Naive thymus-derived CD4-positive, alpha-beta T cell (primary cell): ENCODE measurements around the gene MDC1. TPM values are rescaled to one million over a fixed set of nuclear protein-coding genes. Genes with fewer than 3 reads are reported as not detected.
A peak's percentile ranks its signal among the peaks of the same experiment; 100 is the strongest.

Experiments used
- ATAC-seq: fragments of 150-1000 bp; cut with Tn5 transposase; 2 replicates; pipeline ENCODE4 v1.10.0; 2021; ENCODE audit warnings: mild to moderate bottlenecking, moderate library complexity
- CTCF ChIA-PET: fragments of 350-600 bp; sonication (Branson Sonifier 250); formaldehyde crosslinking; loops from one replicate; lab custom pipeline; 2021; ENCODE audit warnings: antibody characterized with exemption; lab: Charles Lee
- POLR2A ChIA-PET: fragments of 350-600 bp; sonication (Branson Sonifier 250); formaldehyde crosslinking; loops from one replicate; lab custom pipeline; 2021; ENCODE audit warnings: antibody characterized with exemption, inconsistent platforms; lab: Charles Lee
- DNase-seq, 9 donors: peaks; one replicate each; pipeline versions ENCODE4 v3.0.0 to v3.0.0-alpha.2; 2020 to 2022; ENCODE audit warnings: mixed read lengths in 1 of 9
- H3K27ac ChIP-seq: one replicate; pipeline ENCODE4 v1.7.0; 2013; ENCODE audit warnings: mild to moderate bottlenecking, low read depth, low read length, moderate library complexity
- H3K27me3 ChIP-seq, 2 donors: one replicate each; pipeline ENCODE4 v1.7.0; 2013; ENCODE audit warnings: low read length in 2 of 2, mild to moderate bottlenecking in 2 of 2, moderate library complexity in 2 of 2; ENCODE audit not compliant: control insufficient read depth in 2 of 2, insufficient read depth in 2 of 2
- H3K36me3 ChIP-seq, 3 experiments: 1 replicate in 2 of 3; 2 replicates in 1 of 3; pipeline ENCODE4 v1.7.0; 2013; ENCODE audit warnings: low read length in 3 of 3, mild to moderate bottlenecking in 3 of 3, moderate library complexity in 1 of 3; ENCODE audit not compliant: insufficient read depth in 3 of 3, control insufficient read depth in 2 of 3
- H3K4me1 ChIP-seq, 2 donors: one replicate each; pipeline ENCODE4 v1.7.0; 2013; ENCODE audit warnings: low read length in 2 of 2, mild to moderate bottlenecking in 2 of 2, moderate library complexity in 1 of 2; ENCODE audit not compliant: control insufficient read depth in 2 of 2, insufficient read depth in 2 of 2
- H3K4me3 ChIP-seq: 2 replicates; pipeline ENCODE4 v1.7.0; 2013; ENCODE audit warnings: mild to moderate bottlenecking, low read length
- H3K9me3 ChIP-seq, 3 experiments: 1 replicate in 2 of 3; 2 replicates in 1 of 3; pipeline ENCODE4 v1.7.0; 2013; ENCODE audit warnings: low read length in 3 of 3; ENCODE audit not compliant: control insufficient read depth in 2 of 3
- H3K27ac Mint-ChIP-seq, 9 donors: one replicate each; pipeline ENCODE4 v1.8.0; 2020 to 2022; ENCODE audit warnings: mixed read lengths in 9 of 9, mild to moderate bottlenecking in 8 of 9, moderate library complexity in 5 of 9, inconsistent platforms in 2 of 9
- H3K27me3 Mint-ChIP-seq, 5 donors: one replicate each; pipeline ENCODE4 v1.8.0; 2021 to 2022; ENCODE audit warnings: mixed read lengths in 5 of 5, mild to moderate bottlenecking in 1 of 5
- H3K36me3 Mint-ChIP-seq, 5 donors: one replicate each; pipeline ENCODE4 v1.8.0; 2020 to 2022; ENCODE audit warnings: mixed read lengths in 5 of 5, mild to moderate bottlenecking in 3 of 5, inconsistent platforms in 1 of 5
- H3K4me1 Mint-ChIP-seq, 7 donors: one replicate each; pipeline ENCODE4 v1.8.0; 2020 to 2022; ENCODE audit warnings: mixed read lengths in 7 of 7, mild to moderate bottlenecking in 3 of 7, inconsistent platforms in 1 of 7
- H3K4me3 Mint-ChIP-seq, 10 donors: one replicate each; pipeline ENCODE4 v1.8.0; 2020 to 2022; ENCODE audit warnings: mild to moderate bottlenecking in 10 of 10, mixed read lengths in 10 of 10, moderate library complexity in 6 of 10, inconsistent platforms in 2 of 10
- H3K9me3 Mint-ChIP-seq, 11 donors: one replicate each; pipeline ENCODE4 v1.8.0; 2020 to 2022; ENCODE audit warnings: mixed read lengths in 11 of 11, mild to moderate bottlenecking in 4 of 11, inconsistent platforms in 1 of 11, moderate library complexity in 1 of 11
- intact Hi-C, 2 donors: fragments of 100-400 bp; cut with micrococcal nuclease; formaldehyde crosslinking; loops; one replicate each; pipeline ENCODE4 v1.15.1; 2023
- polyA plus RNA-seq, 2 donors: library from polyadenylated mRNA; unstranded; fragments of 300-500 nt; fragmentation: Illumina TruSeq; gene quantifications; one replicate each; pipeline ENCODE4 v1.2.3, GENCODE V29; 2021
- total RNA-seq, 6 experiments: library from RNA in 5 of 6; stranded (reverse) in 5 of 6; gene quantifications; 1 replicate in 5 of 6; 2 replicates in 1 of 6; pipeline ENCODE4 v1.2.3 and lab custom pipeline; 2021 to 2026

Gene MDC1
- total and polyA plus RNA-seq, 7 experiments from 2014 or later: 4.5 to 78.9 (median 50.7) TPM

GRCh38 chr6:30754631-30755030 is 37.5 kb upstream of the MDC1 start:
- no peaks in the 10 kb centered on the region for H3K4me1 ChIP-seq
- POLR2A ChIA-PET: interaction anchor here (0.6 to 0.7 kb wide), 2 partner anchors 45 to 142 kb away, joined by 3 read pairs; no protein-coding TSS in a partner anchor
- peaks cover 0 to 13% (median 7%) of the 10 kb centered on the region in 7 donors for H3K4me1 Mint-ChIP-seq
- CTCF ChIA-PET: interaction anchor here (0.7 kb wide), 1 partner anchor 25 kb away, joined by 4 read pairs; no protein-coding TSS in a partner anchor
- no peak overlapping the region for H3K27ac ChIP-seq
- no peaks in the 10 kb centered on the region for H3K9me3 Mint-ChIP-seq
- no peaks in the 10 kb centered on the region for H3K9me3 ChIP-seq
- intact Hi-C loops: no loop called here
- DNase-seq: no peak
- no peaks in the 10 kb centered on the region for H3K27me3 ChIP-seq
- H3K36me3 ChIP-seq: no peaks in the 10 kb centered on the region
- no peaks in the 10 kb centered on the region for H3K36me3 Mint-ChIP-seq
- H3K27me3 Mint-ChIP-seq: no peaks in the 10 kb centered on the region
- no peak for ATAC-seq
- no peak overlapping the region for H3K4me3 Mint-ChIP-seq
- H3K4me3 ChIP-seq: no peak overlapping the region
- no peak overlapping the region for H3K27ac Mint-ChIP-seq

GRCh38 chr6:30752157-30752927 is 35.3 kb upstream of the MDC1 start:
- no peak overlapping the region for H3K4me3 ChIP-seq
- H3K4me3 Mint-ChIP-seq: no peak overlapping the region
- no peak overlapping the region for H3K27ac ChIP-seq
- intact Hi-C loops: no loop called here
- ChIA-PET POLR2A (interaction anchor here (0.9 kb wide), 2 partner anchors 15 to 61 kb away, joined by 3 read pairs; no protein-coding TSS in a partner anchor), CTCF (no interaction called here)
- no peaks in the 10 kb centered on the region for H3K9me3 ChIP-seq
- ATAC-seq: peak; percentile 54
- no peak overlapping the region for H3K27ac Mint-ChIP-seq
- DNase-seq: no peak
- no peaks in the 10 kb centered on the region for H3K27me3 Mint-ChIP-seq
- no peaks in the 10 kb centered on the region for H3K36me3 ChIP-seq
- no peaks in the 10 kb centered on the region for H3K9me3 Mint-ChIP-seq
- no peaks in the 10 kb centered on the region for H3K4me1 ChIP-seq
- peaks cover 8 to 27% (median 20%) of the 10 kb centered on the region in 7 donors for H3K4me1 Mint-ChIP-seq
- H3K36me3 Mint-ChIP-seq: no peaks in the 10 kb centered on the region
- no peaks in the 10 kb centered on the region for H3K27me3 ChIP-seq

- POLR2A ChIA-PET: interaction anchor here (0.6 kb wide), 2 partner anchors 18 to 40 kb away, joined by 3 read pairs; no protein-coding TSS in a partner anchor
- H3K4me3 Mint-ChIP-seq: no peak overlapping the region
These were observed 33.2 kb upstream of the MDC1 start for GRCh38 chr6:30750379-30750668.

GRCh38 chr6:30749554-30750378 is 32.7 kb upstream of the MDC1 start:
- H3K27me3 ChIP-seq: no peaks in the 10 kb centered on the region
- H3K27me3 Mint-ChIP-seq: no peaks in the 10 kb centered on the region
- no peaks in the 10 kb centered on the region for H3K9me3 ChIP-seq
- H3K27ac ChIP-seq: no peak overlapping the region
- no peaks in the 10 kb centered on the region for H3K36me3 Mint-ChIP-seq
- peaks cover 7 to 38% (median 24%) of the 10 kb centered on the region in 7 donors for H3K4me1 Mint-ChIP-seq
- H3K27ac Mint-ChIP-seq: peak overlapping the region in 2 of 9 donors; percentile 9 to 17
- ATAC-seq (no peak), DNase-seq (no peak)
- no peaks in the 10 kb centered on the region for H3K4me1 ChIP-seq
- CTCF ChIA-PET: interaction anchor here (1.7 kb wide), 1 partner anchor 20 kb away, joined by 7 read pairs; no protein-coding TSS in a partner anchor
- intact Hi-C loops: loop anchor here (10.0 kb wide), 2 partner anchors 335 to 425 kb away; partner anchors contain the start of gene TRIM39 (in 1 of the 2)
- POLR2A ChIA-PET: interaction anchor here (0.5 to 0.6 kb wide), 3 partner anchors 16 to 135 kb away, joined by 3 to 6 read pairs (median 3); no protein-coding TSS in a partner anchor
- H3K4me3 Mint-ChIP-seq: no peak overlapping the region
- H3K36me3 ChIP-seq: no peaks in the 10 kb centered on the region
- no peaks in the 10 kb centered on the region for H3K9me3 Mint-ChIP-seq
- no peak overlapping the region for H3K4me3 ChIP-seq

More at GRCh38 chr6:30750379-30750668, 33.2 kb upstream of the MDC1 start:
- Histone ChIP-seq H3K27ac (no peak overlapping the region), H3K9me3 (no peaks in the 10 kb centered on the region), H3K36me3 (no peaks in the 10 kb centered on the region), H3K4me1 (no peaks in the 10 kb centered on the region), H3K27me3 (no peaks in the 10 kb centered on the region), H3K4me3 (no peak overlapping the region)
- no peak for DNase-seq
- ATAC-seq: no peak
- CTCF ChIA-PET: no interaction called here
- no peak overlapping the region for H3K27ac Mint-ChIP-seq
- H3K27me3 Mint-ChIP-seq: no peaks in the 10 kb centered on the region
- intact Hi-C loops: no loop called here
- no peaks in the 10 kb centered on the region for H3K36me3 Mint-ChIP-seq
- no peaks in the 10 kb centered on the region for H3K9me3 Mint-ChIP-seq
- peaks cover 5 to 35% (median 19%) of the 10 kb centered on the region in 7 donors for H3K4me1 Mint-ChIP-seq

GRCh38 chr6:30748851-30749540 is 31.9 kb upstream of the MDC1 start:
- H3K27ac ChIP-seq: no peak overlapping the region
- CTCF ChIA-PET: interaction anchor here (1.7 kb wide), 1 partner anchor 19 kb away, joined by 7 read pairs; no protein-coding TSS in a partner anchor
- POLR2A ChIA-PET: interaction anchor here (0.5 kb wide), 1 partner anchor 134 kb away, joined by 3 read pairs; no protein-coding TSS in a partner anchor
- no peaks in the 10 kb centered on the region for H3K36me3 ChIP-seq
- no peak for DNase-seq
- Mint-ChIP-seq H3K9me3 (no peaks in the 10 kb centered on the region), H3K4me3 (no peak overlapping the region), H3K4me1 (peaks cover 8 to 42% (median 25%) of the 10 kb centered on the region in 7 donors), H3K36me3 (no peaks in the 10 kb centered on the region), H3K27me3 (no peaks in the 10 kb centered on the region), H3K27ac (peak overlapping the region in 2 of 9 donors; percentile 9 to 17)
- intact Hi-C loops: loop anchor here (10.0 kb wide), 2 partner anchors 336 to 424 kb away; partner anchors contain the start of gene TRIM39 (in 1 of the 2)
- H3K27me3 ChIP-seq: no peaks in the 10 kb centered on the region
- H3K9me3 ChIP-seq: no peaks in the 10 kb centered on the region
- H3K4me1 ChIP-seq: no peaks in the 10 kb centered on the region
- no peak overlapping the region for H3K4me3 ChIP-seq
- no peak for ATAC-seq
